Fibroblast of lung (primary cell): Measurements from ENCODE around the gene MPL. TPM values are rescaled to one million over a fixed set of nuclear protein-coding genes. Genes with fewer than 3 reads are reported as not detected.

Experiments used
- DNase-seq, 2 donors: peaks; one replicate each; pipeline versions ENCODE4 v3.0.0 to v3.0.0-alpha.2; 2010; ENCODE audit warnings: low read depth in 2 of 2
- H2AFZ ChIP-seq: 2 replicates; pipeline ENCODE4 v1.5.1; 2012; ENCODE audit warnings: low read length, control low read depth, inconsistent platforms
- H3K27ac ChIP-seq: 2 replicates; pipeline ENCODE4 v1.5.1; 2011; ENCODE audit warnings: low read length, control low read depth; ENCODE audit not compliant: insufficient read depth
- H3K27me3 ChIP-seq: 2 replicates; pipeline ENCODE4 v1.5.1; 2011; ENCODE audit warnings: mild to moderate bottlenecking, low read length; ENCODE audit not compliant: control insufficient read depth, insufficient read depth
- H3K36me3 ChIP-seq: 2 replicates; pipeline ENCODE4 v1.5.1; 2011; ENCODE audit warnings: low read length; ENCODE audit not compliant: control insufficient read depth, insufficient read depth
- H3K4me1 ChIP-seq: 2 replicates; pipeline ENCODE4 v1.5.1; 2011; ENCODE audit warnings: low read length; ENCODE audit not compliant: control insufficient read depth, insufficient read depth; ENCODE audit errors: extremely low read depth
- H3K4me2 ChIP-seq: 2 replicates; pipeline ENCODE4 v1.5.1; 2011; ENCODE audit warnings: low read length, control low read depth; ENCODE audit not compliant: insufficient read depth; ENCODE audit errors: extremely low read depth
- H3K4me3 ChIP-seq, 4 experiments: fragments of 200-600 bp in 1 of 4; sonication (generic) in 1 of 4; replicated peaks in 1 of 4; 2 replicates each; pipeline ENCODE4 v1.5.1; 2011 to 2016; ENCODE audit warnings: low read length in 4 of 4, low read depth in 3 of 4, mild to moderate bottlenecking in 3 of 4, control low read depth in 2 of 4, inconsistent platforms in 1 of 4, mixed read lengths in 1 of 4; ENCODE audit not compliant: insufficient read depth in 1 of 4; ENCODE audit errors: control extremely low read depth in 1 of 4
- H3K79me2 ChIP-seq: 2 replicates; pipeline ENCODE4 v1.5.1; 2012; ENCODE audit warnings: mild to moderate bottlenecking, low read length, inconsistent platforms; ENCODE audit not compliant: control insufficient read depth, insufficient read depth
- H3K9ac ChIP-seq: 2 replicates; pipeline ENCODE4 v1.5.1; 2011; ENCODE audit warnings: mild to moderate bottlenecking, low read length, control low read depth; ENCODE audit not compliant: insufficient read depth
- H3K9me3 ChIP-seq: 2 replicates; pipeline ENCODE4 v1.5.1; 2012; ENCODE audit warnings: low read depth, low read length; ENCODE audit not compliant: control insufficient read depth, insufficient read depth
- H4K20me1 ChIP-seq: 2 replicates; pipeline ENCODE4 v1.5.1; 2011; ENCODE audit warnings: low read length; ENCODE audit not compliant: control insufficient read depth, insufficient read depth; ENCODE audit errors: extremely low read depth
- CTCF ChIP-seq, 2 donors: IDR thresholded peaks in 1 of 2; conservative IDR thresholded peaks in 1 of 2; 1 replicate in 1 of 2; 2 replicates in 1 of 2; pipeline ENCODE4 v1.5.1; 2011 to 2012; ENCODE audit warnings: low read length in 2 of 2, control low read depth in 1 of 2, inconsistent platforms in 1 of 2, low read depth in 1 of 2, mild to moderate bottlenecking in 1 of 2
- EZH2 ChIP-seq: IDR thresholded peaks from 2 replicates; pipeline ENCODE4 v1.5.1; 2012; ENCODE audit warnings: low read length, control low read depth, mild to moderate bottlenecking; ENCODE audit errors: missing control alignments
- polyA plus RNA-seq, 2 donors: library from polyadenylated mRNA; depleted of rRNA in 1 of 2; stranded (reverse) in 1 of 2; unstranded in 1 of 2; fragments of >200 nt; gene quantifications; 2 replicates each; pipeline ENCODE4 v1.2.1, GENCODE V29; 2011 to 2012; ENCODE audit warnings: missing spikeins in 1 of 2
- total RNA-seq: library from RNA; depleted of rRNA; stranded (reverse); fragments of >200 nt; gene quantifications from 2 replicates; pipeline ENCODE4 v1.2.1, GENCODE V29; 2014

Gene MPL
- total and polyA plus RNA-seq, 2 donors (not counting 1 experiment from before 2014, with no cell fraction given) = not detected

GRCh38 chr1:43305926-43306687 is 31.5 kb upstream of the MPL start:
- Histone ChIP-seq H3K4me1 (no peaks in the 10 kb centered on the region), H3K36me3 (no peaks in the 10 kb centered on the region), H3K27me3 (no peaks in the 10 kb centered on the region), H4K20me1 (no peaks in the 10 kb centered on the region), H3K9me3 (no peaks in the 10 kb centered on the region), H3K4me3 (no peak overlapping the region), H3K79me2 (no peaks in the 10 kb centered on the region), H3K4me2 (no peak overlapping the region), H3K27ac (no peak overlapping the region), H3K9ac (no peak overlapping the region), H2AFZ (no peak overlapping the region)
- no peak for TF ChIP-seq EZH2
- no peak for TF ChIP-seq CTCF (conservative IDR thresholded peaks at IDR 0.05 in 1 of 2, IDR thresholded peaks at IDR 0.05 in 1 of 2; ENCODE audit: low read depth in 1 of 2, low read length in 2 of 2)
- DNase-seq = no peak

GRCh38 chr1:43306688-43307457 is 30.7 kb upstream of the MPL start:
- H3K4me3 ChIP-seq = no peak overlapping the region
- no peaks in the 10 kb centered on the region for H3K4me1 ChIP-seq
- H2AFZ ChIP-seq = no peak overlapping the region
- no peak for DNase-seq
- no peaks in the 10 kb centered on the region for H3K79me2 ChIP-seq
- H3K36me3 ChIP-seq = no peaks in the 10 kb centered on the region
- no peaks in the 10 kb centered on the region for H3K27me3 ChIP-seq
- H3K4me2 ChIP-seq = no peak overlapping the region
- H3K27ac ChIP-seq = no peak overlapping the region
- TF ChIP-seq EZH2 (no peak), CTCF (conservative IDR thresholded peaks at IDR 0.05 in 1 of 2, IDR thresholded peaks at IDR 0.05 in 1 of 2; ENCODE audit: low read depth in 1 of 2, low read length in 2 of 2) (no peak)
- H3K9me3 ChIP-seq = no peaks in the 10 kb centered on the region
- no peaks in the 10 kb centered on the region for H4K20me1 ChIP-seq
- no peak overlapping the region for H3K9ac ChIP-seq

- Histone ChIP-seq H3K36me3 (no peaks in the 10 kb centered on the region), H3K27ac (no peak overlapping the region), H3K4me3 (no peak overlapping the region), H4K20me1 (no peaks in the 10 kb centered on the region), H2AFZ (no peak overlapping the region), H3K79me2 (no peaks in the 10 kb centered on the region), H3K9ac (no peak overlapping the region), H3K4me2 (no peak overlapping the region), H3K9me3 (no peaks in the 10 kb centered on the region), H3K4me1 (no peaks in the 10 kb centered on the region), H3K27me3 (no peaks in the 10 kb centered on the region)
- DNase-seq = no peak
- TF ChIP-seq CTCF (conservative IDR thresholded peaks at IDR 0.05 in 1 of 2, IDR thresholded peaks at IDR 0.05 in 1 of 2; ENCODE audit: low read depth in 1 of 2, low read length in 2 of 2) = no peak
- no peak for TF ChIP-seq EZH2
Measured at GRCh38 chr1:43307458-43308158, 30.0 kb upstream of the MPL start.
